Body of pancreas (tissue), 4 donors: ENCODE data around the gene LHFPL6. TPM values are rescaled to one million over a fixed set of nuclear protein-coding genes. Genes with fewer than 3 reads are reported as not detected.

Experiments
- ATAC-seq: fragments of 150-250 bp; one replicate; pipeline ENCODE4 v1.9.1; 2016
- DNase-seq, 4 donors: peaks; one replicate each; pipeline ENCODE4 v3.0.0-alpha.2; 2019
- H3K27ac ChIP-seq, 4 donors: fragments of 200-600 bp; sonication (generic); 1 replicate in 3 of 4; 2 replicates in 1 of 4; pipeline versions ENCODE4 v1.5.1 to v1.6.1; 2016 to 2019; ENCODE audit warnings: mild to moderate bottlenecking in 1 of 4, mixed read lengths in 1 of 4, moderate library complexity in 1 of 4
- H3K27me3 ChIP-seq, 2 donors: fragments of 200-600 bp; sonication (generic); one replicate each; pipeline ENCODE4 v1.6.0; 2016; ENCODE audit warnings: mild to moderate bottlenecking in 1 of 2
- H3K36me3 ChIP-seq, 2 donors: fragments of 200-600 bp; sonication (generic); replicated peaks in 1 of 2; 2 replicates each; pipeline ENCODE4 v1.5.1; 2016; ENCODE audit warnings: low read depth in 2 of 2; ENCODE audit not compliant: insufficient read depth in 1 of 2
- H3K4me1 ChIP-seq: fragments of 200-600 bp; sonication (generic); one replicate; pipeline ENCODE4 v1.6.0; 2016
- H3K4me3 ChIP-seq, 2 donors: fragments of 200-600 bp; sonication (generic); 1 replicate in 1 of 2; 2 replicates in 1 of 2; pipeline ENCODE4 v1.5.1; 2016 to 2019
- H3K9me3 ChIP-seq, 3 donors: fragments of 200-600 bp; sonication (generic); 1 replicate in 2 of 3; 2 replicates in 1 of 3; pipeline ENCODE4 v1.5.1; 2016
- POLR2A ChIP-seq, 3 donors: fragments of 450-650 bp; IDR thresholded peaks; one replicate each; pipeline ENCODE4 v1.6.1; 2016; ENCODE audit warnings: antibody characterized with exemption in 3 of 3, mild to moderate bottlenecking in 2 of 3
- WGBS, 2 donors: methylation state at CpG; one replicate each; pipeline ENCODE4 v1.1.5; 2017; 5-methylcytosine and 5-hydroxymethylcytosine counted together
- intact Hi-C: fragments of 100-400 bp; cut with DNase I; formaldehyde crosslinking; loops from one replicate; pipeline ENCODE4 v1.15.1; 2023
- total RNA-seq, 2 donors: library from RNA; depleted of rRNA; stranded (reverse); fragments of >200 nt; gene quantifications; one replicate each; pipeline ENCODE4 v1.1.0, GENCODE V29; 2016
- TF ChIP-seq, protein P1 (sequence below), 7 experiments: fragments of 450-650 bp in 4 of 7; fragments of 200-600 bp in 3 of 7; sonication (generic) in 3 of 7; IDR thresholded peaks; one replicate each; pipeline ENCODE4 v1.5.1; 2016 to 2019; ENCODE audit warnings: antibody characterized with exemption in 7 of 7

Gene LHFPL6
- total RNA-seq, 2 donors from 2014 or later: 18.4 to 30.7 TPM

DNA sequence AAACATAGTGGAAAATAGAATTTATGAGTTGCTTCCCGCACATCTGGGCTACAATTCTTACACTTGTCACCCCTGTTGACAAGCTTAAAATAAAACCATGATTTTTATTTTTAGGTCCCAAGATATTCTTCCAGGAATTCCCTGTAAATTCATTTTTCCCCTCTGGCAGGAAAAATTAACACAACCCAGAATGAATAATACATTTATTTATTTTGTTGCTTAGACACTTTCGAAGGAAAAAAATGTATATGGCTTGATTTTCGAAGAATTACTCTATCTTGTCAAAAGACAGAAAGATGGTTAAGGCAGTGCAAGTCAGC lies 74.4 kb downstream of the LHFPL6 start:
- no peak overlapping the region for H3K4me3 ChIP-seq
- 67 to 75% methylated on average over 3 of the region's 3 CpGs for WGBS, 2 donors
- intact Hi-C loops: no loop called here
- no peaks in the 10 kb centered on the region for H3K27me3 ChIP-seq
- no peaks in the 10 kb centered on the region for H3K9me3 ChIP-seq
- no peak for ATAC-seq
- DNase-seq: no peak
- H3K36me3 ChIP-seq: no peaks in the 10 kb centered on the region
- H3K4me1 ChIP-seq: no peaks in the 10 kb centered on the region
- no peak overlapping the region for H3K27ac ChIP-seq
- TF ChIP-seq, protein P1, sequence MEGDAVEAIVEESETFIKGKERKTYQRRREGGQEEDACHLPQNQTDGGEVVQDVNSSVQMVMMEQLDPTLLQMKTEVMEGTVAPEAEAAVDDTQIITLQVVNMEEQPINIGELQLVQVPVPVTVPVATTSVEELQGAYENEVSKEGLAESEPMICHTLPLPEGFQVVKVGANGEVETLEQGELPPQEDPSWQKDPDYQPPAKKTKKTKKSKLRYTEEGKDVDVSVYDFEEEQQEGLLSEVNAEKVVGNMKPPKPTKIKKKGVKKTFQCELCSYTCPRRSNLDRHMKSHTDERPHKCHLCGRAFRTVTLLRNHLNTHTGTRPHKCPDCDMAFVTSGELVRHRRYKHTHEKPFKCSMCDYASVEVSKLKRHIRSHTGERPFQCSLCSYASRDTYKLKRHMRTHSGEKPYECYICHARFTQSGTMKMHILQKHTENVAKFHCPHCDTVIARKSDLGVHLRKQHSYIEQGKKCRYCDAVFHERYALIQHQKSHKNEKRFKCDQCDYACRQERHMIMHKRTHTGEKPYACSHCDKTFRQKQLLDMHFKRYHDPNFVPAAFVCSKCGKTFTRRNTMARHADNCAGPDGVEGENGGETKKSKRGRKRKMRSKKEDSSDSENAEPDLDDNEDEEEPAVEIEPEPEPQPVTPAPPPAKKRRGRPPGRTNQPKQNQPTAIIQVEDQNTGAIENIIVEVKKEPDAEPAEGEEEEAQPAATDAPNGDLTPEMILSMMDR (IDR thresholded peaks at IDR 0.05): no peak
- TF ChIP-seq POLR2A (IDR thresholded peaks at IDR 0.05): no peak

DNA sequence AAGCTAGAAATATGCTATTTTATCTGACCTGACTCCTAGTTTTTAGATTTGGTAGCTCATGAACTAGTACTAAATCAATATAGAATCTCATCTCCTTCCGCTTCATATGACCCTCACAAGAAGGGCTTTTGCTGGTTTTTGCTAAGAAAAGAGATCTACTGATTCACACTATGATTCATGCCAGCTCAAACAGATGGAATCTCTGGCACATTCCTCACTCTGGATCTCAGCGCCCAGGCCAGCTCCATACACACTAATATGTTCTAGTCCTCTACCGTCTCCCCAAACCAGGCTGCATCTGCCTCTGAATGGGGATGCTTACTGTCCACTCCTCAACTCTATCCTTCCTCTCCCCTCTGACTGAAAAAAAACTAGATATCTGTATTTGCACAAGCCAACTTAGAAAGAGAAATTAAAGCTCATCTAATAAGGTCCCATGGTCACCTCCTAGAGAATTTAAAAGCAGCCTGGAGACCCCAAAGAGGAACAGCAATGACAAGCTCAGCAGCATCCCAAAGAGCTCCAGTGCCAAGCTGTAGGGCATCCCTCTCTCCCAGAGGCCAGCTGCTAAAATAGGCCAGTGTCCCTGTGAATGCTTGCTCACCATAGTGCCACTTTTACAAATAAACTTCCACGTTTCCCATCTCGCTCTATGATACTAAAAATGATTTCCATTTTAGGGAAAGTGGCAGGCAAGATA lies 74.9 kb downstream of the LHFPL6 start:
- Histone ChIP-seq H3K27ac (no peak overlapping the region), H3K9me3 (no peaks in the 10 kb centered on the region), H3K27me3 (no peaks in the 10 kb centered on the region), H3K4me3 (no peak overlapping the region), H3K36me3 (no peaks in the 10 kb centered on the region), H3K4me1 (no peaks in the 10 kb centered on the region)
- 73 to 78% methylated on average over 5 of the region's 5 CpGs for WGBS, 2 donors
- TF ChIP-seq, protein P1 (IDR thresholded peaks at IDR 0.05): no peak
- TF ChIP-seq POLR2A (IDR thresholded peaks at IDR 0.05): no peak
- DNase-seq (peak in 1 of 4 donors; percentile 5), ATAC-seq (no peak)
- intact Hi-C loops: no loop called here

DNA sequence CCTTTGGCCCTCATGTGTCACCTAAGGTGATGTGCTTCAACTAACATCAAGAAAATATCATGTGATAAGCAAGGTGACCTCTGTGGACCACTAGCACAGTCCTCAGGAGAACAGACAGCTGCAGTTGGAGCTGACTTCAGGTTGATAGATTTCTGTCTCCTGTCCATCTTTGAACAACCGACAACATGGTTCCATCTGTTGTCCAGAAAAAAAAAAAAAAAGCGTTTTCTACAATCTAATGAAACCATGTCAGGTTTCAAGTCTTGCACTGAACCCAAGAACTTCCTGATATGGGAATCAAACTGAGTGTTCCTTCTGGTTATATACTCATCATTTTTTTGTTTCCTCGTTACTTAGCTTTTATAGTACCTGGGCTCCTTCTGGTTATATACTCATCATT lies 75.7 kb downstream of the LHFPL6 start:
- H3K4me1 ChIP-seq: no peaks in the 10 kb centered on the region
- TF ChIP-seq, protein P1 (IDR thresholded peaks at IDR 0.05): no peak
- no peak for TF ChIP-seq POLR2A (IDR thresholded peaks at IDR 0.05)
- DNase-seq: no peak
- H3K4me3 ChIP-seq: no peak overlapping the region
- 58 to 61% methylated on average over 3 of the region's 3 CpGs for WGBS, 2 donors
- no peak for ATAC-seq
- no peak overlapping the region for H3K27ac ChIP-seq
- intact Hi-C loops: no loop called here
- H3K36me3 ChIP-seq: no peaks in the 10 kb centered on the region
- H3K27me3 ChIP-seq: no peaks in the 10 kb centered on the region
- no peaks in the 10 kb centered on the region for H3K9me3 ChIP-seq

DNA sequence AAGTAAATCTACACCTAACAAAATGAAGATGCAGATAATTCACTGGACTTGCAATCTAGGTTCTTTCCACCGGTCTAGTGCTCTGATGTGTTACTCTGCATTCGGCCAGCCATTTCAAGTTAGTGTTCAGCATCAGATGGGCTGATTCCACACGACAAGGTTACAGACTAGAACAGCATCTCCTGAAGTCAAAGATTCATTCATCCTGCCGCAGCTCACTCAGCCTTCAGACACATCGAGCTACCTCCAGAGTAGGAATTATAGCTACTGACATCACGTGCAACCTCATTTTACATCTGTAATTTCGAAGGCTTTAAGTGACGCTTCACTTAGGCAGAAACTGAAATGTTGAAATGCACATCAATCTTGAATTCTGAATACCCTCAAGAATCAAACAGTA lies 76.5 kb downstream of the LHFPL6 start:
- WGBS, 2 donors: 76 to 82% methylated on average over 8 of the region's 8 CpGs
- ATAC-seq (no peak), DNase-seq (no peak)
- Histone ChIP-seq H3K9me3 (no peaks in the 10 kb centered on the region), H3K27ac (no peak overlapping the region), H3K36me3 (no peaks in the 10 kb centered on the region), H3K4me1 (no peaks in the 10 kb centered on the region), H3K27me3 (no peaks in the 10 kb centered on the region), H3K4me3 (no peak overlapping the region)
- intact Hi-C loops: no loop called here
- TF ChIP-seq POLR2A (IDR thresholded peaks at IDR 0.05): no peak
- TF ChIP-seq, protein P1 (IDR thresholded peaks at IDR 0.05): no peak

DNA sequence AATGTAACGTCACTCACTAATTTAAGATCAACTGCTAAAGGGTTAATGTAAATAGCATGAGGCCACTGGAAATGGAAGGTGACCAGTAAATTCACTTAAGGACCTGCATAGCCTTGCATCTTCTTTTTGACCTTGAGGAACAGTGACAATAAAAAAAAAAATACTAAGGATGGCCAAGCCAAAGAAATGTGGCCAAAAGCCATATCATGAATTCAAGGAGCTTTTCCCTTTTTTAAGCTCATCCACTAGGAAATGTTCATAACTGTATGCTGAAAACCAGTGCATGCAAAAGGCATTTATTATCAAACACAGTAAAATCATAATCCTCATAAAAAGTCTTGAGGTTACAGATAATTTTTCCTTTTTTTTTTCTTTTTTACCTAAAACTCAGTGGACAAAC lies 77.5 kb downstream of the LHFPL6 start:
- Histone ChIP-seq H3K27me3 (no peaks in the 10 kb centered on the region), H3K4me1 (no peaks in the 10 kb centered on the region), H3K36me3 (no peaks in the 10 kb centered on the region), H3K4me3 (no peak overlapping the region), H3K27ac (no peak overlapping the region), H3K9me3 (no peaks in the 10 kb centered on the region)
- no peak for DNase-seq
- 62 to 78% methylated on average over 1 of the region's 1 CpG for WGBS, 2 donors
- intact Hi-C loops: no loop called here
- ATAC-seq: no peak
- TF ChIP-seq POLR2A (IDR thresholded peaks at IDR 0.05): no peak
- TF ChIP-seq, protein P1 (IDR thresholded peaks at IDR 0.05): no peak
